Measurements from ENCODE around the gene LARGE1.

GRCh38 chr22:33932997-33933396 is 12.7 kb upstream of the LARGE1 start:
- TF ChIP-seq TRIM24 (IDR thresholded peaks at IDR 0.05) (no peak), FOS (IDR thresholded peaks at IDR 0.05; ENCODE audit: extremely low read depth, insufficient read length) (no peak), TCF3 (CRISPR knock-in tag; IDR thresholded peaks at IDR 0.05) (no peak), EP300 (IDR thresholded peaks at IDR 0.05; ENCODE audit: low read length) (no peak), HOXB6 (CRISPR knock-in tag; IDR thresholded peaks at IDR 0.05; ENCODE audit: borderline replicate concordance) (no peak), POLR2A (conservative IDR thresholded peaks at IDR 0.05) (no peak), SAFB2 (IDR thresholded peaks at IDR 0.05; ENCODE audit: borderline replicate concordance, low read depth, low read length, severe bottlenecking) (no peak), EZH2 (IDR thresholded peaks at IDR 0.05; ENCODE audit: borderline replicate concordance, low read depth, low read length) (no peak), NCOA4 (IDR thresholded peaks at IDR 0.05; ENCODE audit: partially characterized antibody) (no peak)
- TF ChIP-seq, protein P1, sequence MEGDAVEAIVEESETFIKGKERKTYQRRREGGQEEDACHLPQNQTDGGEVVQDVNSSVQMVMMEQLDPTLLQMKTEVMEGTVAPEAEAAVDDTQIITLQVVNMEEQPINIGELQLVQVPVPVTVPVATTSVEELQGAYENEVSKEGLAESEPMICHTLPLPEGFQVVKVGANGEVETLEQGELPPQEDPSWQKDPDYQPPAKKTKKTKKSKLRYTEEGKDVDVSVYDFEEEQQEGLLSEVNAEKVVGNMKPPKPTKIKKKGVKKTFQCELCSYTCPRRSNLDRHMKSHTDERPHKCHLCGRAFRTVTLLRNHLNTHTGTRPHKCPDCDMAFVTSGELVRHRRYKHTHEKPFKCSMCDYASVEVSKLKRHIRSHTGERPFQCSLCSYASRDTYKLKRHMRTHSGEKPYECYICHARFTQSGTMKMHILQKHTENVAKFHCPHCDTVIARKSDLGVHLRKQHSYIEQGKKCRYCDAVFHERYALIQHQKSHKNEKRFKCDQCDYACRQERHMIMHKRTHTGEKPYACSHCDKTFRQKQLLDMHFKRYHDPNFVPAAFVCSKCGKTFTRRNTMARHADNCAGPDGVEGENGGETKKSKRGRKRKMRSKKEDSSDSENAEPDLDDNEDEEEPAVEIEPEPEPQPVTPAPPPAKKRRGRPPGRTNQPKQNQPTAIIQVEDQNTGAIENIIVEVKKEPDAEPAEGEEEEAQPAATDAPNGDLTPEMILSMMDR (IDR thresholded peaks at IDR 0.05 in 2 of 3, conservative IDR thresholded peaks at IDR 0.05 in 1 of 3; ENCODE audit: insufficient read depth in 2 of 3, low read depth in 1 of 3, low read length in 3 of 3): no peak
- TF ChIP-seq, protein P2, sequence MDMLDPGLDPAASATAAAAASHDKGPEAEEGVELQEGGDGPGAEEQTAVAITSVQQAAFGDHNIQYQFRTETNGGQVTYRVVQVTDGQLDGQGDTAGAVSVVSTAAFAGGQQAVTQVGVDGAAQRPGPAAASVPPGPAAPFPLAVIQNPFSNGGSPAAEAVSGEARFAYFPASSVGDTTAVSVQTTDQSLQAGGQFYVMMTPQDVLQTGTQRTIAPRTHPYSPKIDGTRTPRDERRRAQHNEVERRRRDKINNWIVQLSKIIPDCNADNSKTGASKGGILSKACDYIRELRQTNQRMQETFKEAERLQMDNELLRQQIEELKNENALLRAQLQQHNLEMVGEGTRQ (CRISPR knock-in tag; IDR thresholded peaks at IDR 0.05): no peak
- TF ChIP-seq, protein P3, sequence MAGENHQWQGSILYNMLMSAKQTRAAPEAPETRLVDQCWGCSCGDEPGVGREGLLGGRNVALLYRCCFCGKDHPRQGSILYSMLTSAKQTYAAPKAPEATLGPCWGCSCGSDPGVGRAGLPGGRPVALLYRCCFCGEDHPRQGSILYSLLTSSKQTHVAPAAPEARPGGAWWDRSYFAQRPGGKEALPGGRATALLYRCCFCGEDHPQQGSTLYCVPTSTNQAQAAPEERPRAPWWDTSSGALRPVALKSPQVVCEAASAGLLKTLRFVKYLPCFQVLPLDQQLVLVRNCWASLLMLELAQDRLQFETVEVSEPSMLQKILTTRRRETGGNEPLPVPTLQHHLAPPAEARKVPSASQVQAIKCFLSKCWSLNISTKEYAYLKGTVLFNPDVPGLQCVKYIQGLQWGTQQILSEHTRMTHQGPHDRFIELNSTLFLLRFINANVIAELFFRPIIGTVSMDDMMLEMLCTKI (IDR thresholded peaks at IDR 0.05; ENCODE audit: partially characterized antibody): no peak

Measured in K562 (cell line).